WERI-Rb-1 (cell line): ENCODE data around the gene SLC66A2.
A peak's percentile ranks its signal among the peaks of the same experiment; 100 is the strongest.

ENCODE experiments used
- DNase-seq: peaks from one replicate; pipeline ENCODE4 v3.0.0-alpha.2; 2020
- H3K27ac ChIP-seq: fragments of 250-450 bp; sonication (Bioruptor Pico); 2 replicates; pipeline ENCODE4 v1.5.1; 2020; ENCODE audit warnings: mild to moderate bottlenecking, moderate library complexity
- H3K27me3 ChIP-seq: fragments of 250-450 bp; sonication (Bioruptor Pico); 2 replicates; pipeline ENCODE4 v1.5.1; 2021; ENCODE audit warnings: mild to moderate bottlenecking, low read depth, moderate library complexity; ENCODE audit not compliant: insufficient read depth, severe bottlenecking
- H3K36me3 ChIP-seq: fragments of 250-450 bp; sonication (Bioruptor Pico); 2 replicates; pipeline ENCODE4 v1.5.1; 2020; ENCODE audit warnings: mild to moderate bottlenecking, moderate library complexity
- H3K4me3 ChIP-seq: 2 replicates; pipeline ENCODE4 v1.5.1; 2011; ENCODE audit warnings: low read depth, mild to moderate bottlenecking, control low read depth, low read length
- H3K9me3 ChIP-seq: fragments of 250-450 bp; sonication (Bioruptor Pico); 2 replicates; pipeline ENCODE4 v1.5.1; 2021; ENCODE audit warnings: mild to moderate bottlenecking, moderate library complexity; ENCODE audit not compliant: severe bottlenecking
- CTCF ChIP-seq: IDR thresholded peaks from 2 replicates; pipeline ENCODE4 v1.5.1; 2011; ENCODE audit warnings: low read depth, mild to moderate bottlenecking, control low read depth, inconsistent platforms, low read length

SLC66A2 gene

GRCh38 chr18:79918615-79919011, 32.8 kb downstream of the SLC66A2 start:
- no peak for TF ChIP-seq CTCF
- Histone ChIP-seq H3K36me3 (peaks cover 59% of the 10 kb centered on the region), H3K4me3 (no peak overlapping the region), H3K27ac (no peak overlapping the region), H3K27me3 (no peaks in the 10 kb centered on the region), H3K9me3 (peaks cover 6% of the 10 kb centered on the region)
- DNase-seq: peak; percentile 5

GRCh38 chr18:79917853-79918614, 33.4 kb downstream of the SLC66A2 start:
- peak; percentile 8 for DNase-seq
- Histone ChIP-seq H3K27me3 (no peaks in the 10 kb centered on the region), H3K27ac (no peak overlapping the region), H3K4me3 (no peak overlapping the region), H3K36me3 (peaks cover 59% of the 10 kb centered on the region), H3K9me3 (peaks cover 6% of the 10 kb centered on the region)
- TF ChIP-seq CTCF: no peak

- no peak overlapping the region for H3K27ac ChIP-seq
- no peak overlapping the region for H3K4me3 ChIP-seq
- TF ChIP-seq CTCF: no peak
- peaks cover 65% of the 10 kb centered on the region for H3K36me3 ChIP-seq
- no peaks in the 10 kb centered on the region for H3K27me3 ChIP-seq
- peaks cover 6% of the 10 kb centered on the region for H3K9me3 ChIP-seq
- peak; percentile 8 for DNase-seq
These were observed 34.1 kb downstream of the SLC66A2 start for GRCh38 chr18:79917169-79917852.

- H3K27ac ChIP-seq: no peak overlapping the region
- H3K36me3 ChIP-seq: peaks cover 62% of the 10 kb centered on the region
- peaks cover 6% of the 10 kb centered on the region for H3K9me3 ChIP-seq
- no peak for TF ChIP-seq CTCF
- no peak overlapping the region for H3K4me3 ChIP-seq
- H3K27me3 ChIP-seq: no peaks in the 10 kb centered on the region
- DNase-seq: no peak
These were observed 34.8 kb downstream of the SLC66A2 start for GRCh38 chr18:79916546-79917168.

- H3K9me3 ChIP-seq: peaks cover 6% of the 10 kb centered on the region
- DNase-seq: no peak
- TF ChIP-seq CTCF: no peak
These were observed 35.3 kb downstream of the SLC66A2 start for GRCh38 chr18:79916128-79916494.

More at GRCh38 chr18:79916128-79916494, 35.3 kb downstream of the SLC66A2 start:
- H3K4me3 ChIP-seq: no peak overlapping the region
- peaks cover 66% of the 10 kb centered on the region for H3K36me3 ChIP-seq
- no peak overlapping the region for H3K27ac ChIP-seq
- no peaks in the 10 kb centered on the region for H3K27me3 ChIP-seq
